Endodermal cell (in vitro differentiated cells): Measurements from ENCODE around the gene KLHL3. TPM values are rescaled to one million over a fixed set of nuclear protein-coding genes. Genes with fewer than 3 reads are reported as not detected.

ENCODE experiments used
- DNase-seq: peaks from one replicate; pipeline ENCODE4 v3.0.0-alpha.2; 2017
- H3K27ac ChIP-seq: 2 replicates; pipeline ENCODE4 v1.5.1; 2013; ENCODE audit warnings: mild to moderate bottlenecking, low read depth, low read length, moderate library complexity
- H3K27me3 ChIP-seq: 2 replicates; pipeline ENCODE4 v1.6.1; 2013; ENCODE audit warnings: mild to moderate bottlenecking, low read length, moderate library complexity; ENCODE audit not compliant: insufficient read depth, control insufficient read depth, poor library complexity, severe bottlenecking
- H3K36me3 ChIP-seq: 2 replicates; pipeline ENCODE4 v1.7.0; 2013; ENCODE audit warnings: mild to moderate bottlenecking, low read length, moderate library complexity; ENCODE audit not compliant: control insufficient read depth, insufficient read depth
- H3K4me1 ChIP-seq: one replicate; pipeline ENCODE4 v1.7.0; 2013; ENCODE audit warnings: low read length; ENCODE audit not compliant: control insufficient read depth, insufficient read depth
- H3K4me3 ChIP-seq: 2 replicates; pipeline ENCODE4 v1.5.1; 2013; ENCODE audit warnings: mild to moderate bottlenecking, low read length, moderate library complexity
- H3K9ac ChIP-seq: 2 replicates; pipeline ENCODE4 v1.6.1; 2013; ENCODE audit warnings: mild to moderate bottlenecking, low read length, moderate library complexity; ENCODE audit not compliant: poor library complexity, severe bottlenecking; ENCODE audit errors: extremely low read depth
- H3K9me3 ChIP-seq: 2 replicates; pipeline ENCODE4 v1.6.1; 2013; ENCODE audit warnings: mild to moderate bottlenecking, low read length, moderate library complexity; ENCODE audit not compliant: control insufficient read depth
- H3K27ac Mint-ChIP-seq: 2 replicates; pipeline ENCODE4 v1.8.0; 2020; ENCODE audit warnings: mixed read lengths
- H3K27me3 Mint-ChIP-seq: 2 replicates; pipeline ENCODE4 v1.8.0; 2021; ENCODE audit warnings: mild to moderate bottlenecking, mixed read lengths; ENCODE audit not compliant: insufficient read depth
- H3K36me3 Mint-ChIP-seq: 2 replicates; pipeline ENCODE4 v1.8.0; 2020; ENCODE audit warnings: low read depth, mixed read lengths
- H3K4me1 Mint-ChIP-seq: 2 replicates; pipeline ENCODE4 v1.8.0; 2020; ENCODE audit warnings: mixed read lengths
- H3K4me3 Mint-ChIP-seq: 2 replicates; pipeline ENCODE4 v1.8.0; 2020; ENCODE audit warnings: mild to moderate bottlenecking, moderate library complexity, mixed read lengths
- H3K9me3 Mint-ChIP-seq: 2 replicates; pipeline ENCODE4 v1.8.0; 2020; ENCODE audit warnings: mild to moderate bottlenecking, mixed read lengths
- CTCF ChIP-seq: fragments of 200-600 bp; sonication (generic); conservative IDR thresholded peaks from 2 replicates; pipeline ENCODE4 v1.5.0; 2021; ENCODE audit warnings: antibody characterized with exemption, mild to moderate bottlenecking
- WGBS, 2 experiments: methylation state at CpG; one replicate each; pipeline versions ENCODE4 v1.1.5 to v1.1.7; 2013; ENCODE audit warnings: missing lambda C conversion rate in 2 of 2, mixed read lengths in 1 of 2; ENCODE audit not compliant: insufficient coverage in 1 of 2, insufficient read length in 1 of 2; 5-methylcytosine and 5-hydroxymethylcytosine counted together
- total RNA-seq, 2 donors: library from RNA; stranded (reverse); fragmentation: NEBNext Ultra II Directional in 1 of 2; extraction: Animal tissue kit (Norgen Biotek cat#: 25700) in 1 of 2; gene quantifications; 2 replicates in 1 of 2; 3 replicates in 1 of 2; pipeline ENCODE4 v1.2.1, GENCODE V29; 2021

The KLHL3 gene
- total RNA-seq, 2 donors from 2014 or later: 17.5 to 19.4 TPM

GRCh38 chr5:137724251-137724650 is 11.6 kb downstream of the KLHL3 start:
- no peak overlapping the region for H3K9ac ChIP-seq
- no peak overlapping the region for H3K27ac ChIP-seq
- DNase-seq: no peak
- H3K4me3 Mint-ChIP-seq: no peak overlapping the region
- peaks cover 4% of the 10 kb centered on the region for H3K9me3 ChIP-seq
- H3K4me1 ChIP-seq: peaks cover 7% of the 10 kb centered on the region
- H3K27me3 ChIP-seq: no peaks in the 10 kb centered on the region
- H3K36me3 ChIP-seq: no peaks in the 10 kb centered on the region
- H3K9me3 Mint-ChIP-seq: no peaks in the 10 kb centered on the region
- H3K4me1 Mint-ChIP-seq: peaks cover 15% of the 10 kb centered on the region
- 90 to 100% methylated on average over 1 to 2 of the region's 2 CpGs for WGBS, 2 experiments
- H3K27me3 Mint-ChIP-seq: no peaks in the 10 kb centered on the region
- no peak overlapping the region for H3K4me3 ChIP-seq
- no peak for TF ChIP-seq CTCF
- peaks cover 9% of the 10 kb centered on the region for H3K36me3 Mint-ChIP-seq
- no peak overlapping the region for H3K27ac Mint-ChIP-seq

GRCh38 chr5:137718611-137719010 is 17.3 kb downstream of the KLHL3 start:
- no peaks in the 10 kb centered on the region for H3K36me3 ChIP-seq
- no peak overlapping the region for H3K4me3 Mint-ChIP-seq
- H3K9me3 ChIP-seq: peaks cover 9% of the 10 kb centered on the region
- TF ChIP-seq CTCF: no peak
- H3K4me1 Mint-ChIP-seq: peaks cover 15% of the 10 kb centered on the region
- H3K9ac ChIP-seq: no peak overlapping the region
- H3K9me3 Mint-ChIP-seq: peaks cover 7% of the 10 kb centered on the region
- H3K4me1 ChIP-seq: peaks cover 3% of the 10 kb centered on the region
- peak; percentile 3 for DNase-seq
- H3K27ac ChIP-seq: no peak overlapping the region
- H3K27me3 Mint-ChIP-seq: no peaks in the 10 kb centered on the region
- H3K27ac Mint-ChIP-seq: no peak overlapping the region
- no peaks in the 10 kb centered on the region for H3K27me3 ChIP-seq
- H3K36me3 Mint-ChIP-seq: peaks cover 26% of the 10 kb centered on the region
- H3K4me3 ChIP-seq: no peak overlapping the region

GRCh38 chr5:137716337-137716736 is 19.6 kb downstream of the KLHL3 start:
- H3K9me3 Mint-ChIP-seq: peaks cover 20% of the 10 kb centered on the region
- H3K9ac ChIP-seq: no peak overlapping the region
- no peak overlapping the region for H3K27ac Mint-ChIP-seq
- no peak overlapping the region for H3K4me3 ChIP-seq
- no peaks in the 10 kb centered on the region for H3K4me1 ChIP-seq
- TF ChIP-seq CTCF: no peak
- peak; percentile 1 for DNase-seq
- peaks cover 38% of the 10 kb centered on the region for H3K36me3 Mint-ChIP-seq
- no peaks in the 10 kb centered on the region for H3K27me3 Mint-ChIP-seq
- no peaks in the 10 kb centered on the region for H3K27me3 ChIP-seq
- no peak overlapping the region for H3K27ac ChIP-seq
- no peak overlapping the region for H3K4me3 Mint-ChIP-seq
- H3K9me3 ChIP-seq: peaks cover 20% of the 10 kb centered on the region
- peaks cover 11% of the 10 kb centered on the region for H3K4me1 Mint-ChIP-seq
- WGBS, 2 experiments: 91 to 100% methylated on average over 2 to 3 of the region's 3 CpGs
- no peaks in the 10 kb centered on the region for H3K36me3 ChIP-seq
